Large intestine (tissue), 3 donors: ENCODE results near the gene CD82. TPM values are rescaled to one million over a fixed set of nuclear protein-coding genes. Genes with fewer than 3 reads are reported as not detected.

ENCODE experiments used
- DNase-seq, 2 donors: peaks; one replicate each; pipeline versions ENCODE4 v3.0.0 to v3.0.0-alpha.2; 2013
- H3K27ac ChIP-seq: one replicate; pipeline ENCODE4 v1.5.1; 2013; ENCODE audit warnings: low read length
- H3K27me3 ChIP-seq: 2 replicates; pipeline ENCODE4 v1.6.1; 2013; ENCODE audit warnings: low read length; ENCODE audit not compliant: control insufficient read depth, insufficient read depth
- H3K36me3 ChIP-seq: 2 replicates; pipeline ENCODE4 v1.6.1; 2013; ENCODE audit warnings: low read length; ENCODE audit not compliant: control insufficient read depth, insufficient read depth
- H3K4me1 ChIP-seq: one replicate; pipeline ENCODE4 v1.6.1; 2013; ENCODE audit warnings: low read length; ENCODE audit not compliant: control insufficient read depth, insufficient read depth
- H3K4me3 ChIP-seq: one replicate; pipeline ENCODE4 v1.5.1; 2013; ENCODE audit warnings: low read length
- H3K9me3 ChIP-seq: one replicate; pipeline ENCODE4 v1.6.1; 2013; ENCODE audit warnings: mild to moderate bottlenecking, low read depth, low read length, moderate library complexity; ENCODE audit not compliant: control insufficient read depth
- WGBS: methylation state at CpG from one replicate; pipeline ENCODE4 v1.1.5; 2013; ENCODE audit warnings: low lambda C conversion rate; ENCODE audit not compliant: insufficient coverage; 5-methylcytosine and 5-hydroxymethylcytosine counted together
- polyA plus RNA-seq: library from polyadenylated mRNA; unstranded; fragments of 120-200 nt; gene quantifications from one replicate; pipeline ENCODE4 v1.2.1, GENCODE V29; 2013

Gene CD82
- polyA plus RNA-seq, 1 donor, result 106 TPM

DNA sequence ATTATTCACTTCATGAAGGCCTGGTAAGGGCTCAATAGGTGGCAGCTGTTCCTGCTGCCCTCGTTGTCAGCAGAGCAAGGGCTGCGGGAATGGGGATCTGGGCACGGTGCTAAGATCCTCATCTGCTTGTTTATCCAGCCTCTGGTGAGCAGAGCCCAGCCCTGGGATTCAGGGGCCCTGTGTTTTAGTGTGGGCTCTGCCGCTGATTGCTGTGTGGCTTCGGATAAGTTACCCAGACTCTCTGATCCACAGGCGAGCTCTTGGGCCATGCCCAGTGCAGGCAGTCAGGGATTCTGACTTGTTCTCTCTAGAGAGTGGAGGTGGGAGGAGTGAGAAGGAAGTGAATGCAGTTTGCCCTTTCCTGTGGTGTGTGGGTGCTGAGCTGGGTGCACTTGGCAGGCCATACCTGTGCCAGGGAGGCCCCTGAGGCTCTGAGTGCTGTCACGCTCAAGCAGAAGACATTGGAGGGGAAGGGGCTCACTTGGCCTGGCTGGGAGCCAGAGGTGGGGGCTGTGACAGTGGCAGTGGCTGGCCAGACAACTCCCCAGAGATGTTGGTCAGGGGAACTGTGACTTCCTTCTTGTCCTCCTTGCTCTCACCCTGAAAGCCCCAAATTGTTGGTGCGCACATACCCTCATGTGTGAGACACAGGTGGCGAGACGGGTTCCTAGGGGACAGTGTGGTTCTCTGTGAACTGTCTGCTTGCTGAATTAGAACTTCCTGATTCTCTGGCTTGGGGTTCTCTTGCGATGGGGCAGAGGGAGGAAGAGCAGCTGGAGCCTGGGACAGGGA lies 43.7 kb downstream of the CD82 start:
- Histone ChIP-seq H3K27ac (no peak overlapping the region), H3K4me3 (no peak overlapping the region), H3K27me3 (no peaks in the 10 kb centered on the region), H3K36me3 (peaks cover 39% of the 10 kb centered on the region), H3K4me1 (peaks cover 43% of the 10 kb centered on the region), H3K9me3 (no peaks in the 10 kb centered on the region)
- WGBS, result no CpG with 5 or more reads among the region's 11 CpGs
- no peak for DNase-seq

- Histone ChIP-seq H3K27ac (no peak overlapping the region), H3K9me3 (no peaks in the 10 kb centered on the region), H3K27me3 (no peaks in the 10 kb centered on the region), H3K4me1 (peaks cover 48% of the 10 kb centered on the region), H3K36me3 (peaks cover 36% of the 10 kb centered on the region), H3K4me3 (no peak overlapping the region)
- no peak for DNase-seq
- no CpG with 5 or more reads among the region's 3 CpGs for WGBS
Observed at GRCh38 chr11:44609783-44610155, 44.3 kb downstream of the CD82 start.

GRCh38 chr11:44610186-44610955 lies 44.9 kb downstream of the CD82 start:
- WGBS, result no CpG with 5 or more reads among the region's 9 CpGs
- Histone ChIP-seq H3K27me3 (no peaks in the 10 kb centered on the region), H3K4me1 (peaks cover 54% of the 10 kb centered on the region), H3K4me3 (no peak overlapping the region), H3K36me3 (peaks cover 31% of the 10 kb centered on the region), H3K27ac (peak overlapping the region; percentile 74), H3K9me3 (no peaks in the 10 kb centered on the region)
- no peak for DNase-seq

DNA sequence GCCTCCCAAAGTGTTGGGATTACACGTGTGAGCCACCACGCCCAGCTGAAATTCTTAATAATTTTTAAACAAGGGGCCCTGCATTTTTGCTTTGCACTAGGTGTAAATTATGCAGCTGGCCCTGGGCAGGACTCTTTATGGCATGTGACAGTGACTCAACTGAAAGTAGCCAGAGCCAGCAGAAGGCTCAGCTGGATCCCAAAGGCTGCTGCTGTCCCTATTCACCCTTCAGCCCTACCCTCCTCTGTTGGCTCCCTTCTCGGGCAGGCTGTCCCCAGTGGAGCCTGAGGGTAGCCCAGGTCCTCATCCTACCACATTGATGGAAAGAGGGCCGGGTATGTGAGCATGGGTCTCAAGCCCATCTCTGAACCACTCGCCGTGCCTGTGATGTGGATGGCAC lies 45.6 kb downstream of the CD82 start:
- DNase-seq, result no peak
- WGBS, result no CpG with 5 or more reads among the region's 6 CpGs
- Histone ChIP-seq H3K9me3 (no peaks in the 10 kb centered on the region), H3K4me1 (peaks cover 61% of the 10 kb centered on the region), H3K27ac (peak overlapping the region; percentile 74), H3K27me3 (no peaks in the 10 kb centered on the region), H3K36me3 (peaks cover 31% of the 10 kb centered on the region), H3K4me3 (no peak overlapping the region)

GRCh38 chr11:44611687-44612434 lies 46.4 kb downstream of the CD82 start:
- no peak for DNase-seq
- H3K27me3 ChIP-seq, result no peaks in the 10 kb centered on the region
- H3K4me3 ChIP-seq, result no peak overlapping the region
- no peaks in the 10 kb centered on the region for H3K9me3 ChIP-seq
- H3K27ac ChIP-seq, result peak overlapping the region; percentile 74
- H3K4me1 ChIP-seq, result peaks cover 69% of the 10 kb centered on the region
- peaks cover 32% of the 10 kb centered on the region for H3K36me3 ChIP-seq
- WGBS, result no CpG with 5 or more reads among the region's 7 CpGs

GRCh38 chr11:44613153-44613552 lies 47.7 kb downstream of the CD82 start:
- Histone ChIP-seq H3K4me1 (peaks cover 64% of the 10 kb centered on the region), H3K9me3 (no peaks in the 10 kb centered on the region), H3K36me3 (peaks cover 28% of the 10 kb centered on the region), H3K27ac (peak overlapping the region; percentile 77), H3K4me3 (no peak overlapping the region), H3K27me3 (no peaks in the 10 kb centered on the region)
- WGBS, result no CpG with 5 or more reads among the region's 6 CpGs
- DNase-seq, result peak in 1 of 2 donors; percentile 82

DNA sequence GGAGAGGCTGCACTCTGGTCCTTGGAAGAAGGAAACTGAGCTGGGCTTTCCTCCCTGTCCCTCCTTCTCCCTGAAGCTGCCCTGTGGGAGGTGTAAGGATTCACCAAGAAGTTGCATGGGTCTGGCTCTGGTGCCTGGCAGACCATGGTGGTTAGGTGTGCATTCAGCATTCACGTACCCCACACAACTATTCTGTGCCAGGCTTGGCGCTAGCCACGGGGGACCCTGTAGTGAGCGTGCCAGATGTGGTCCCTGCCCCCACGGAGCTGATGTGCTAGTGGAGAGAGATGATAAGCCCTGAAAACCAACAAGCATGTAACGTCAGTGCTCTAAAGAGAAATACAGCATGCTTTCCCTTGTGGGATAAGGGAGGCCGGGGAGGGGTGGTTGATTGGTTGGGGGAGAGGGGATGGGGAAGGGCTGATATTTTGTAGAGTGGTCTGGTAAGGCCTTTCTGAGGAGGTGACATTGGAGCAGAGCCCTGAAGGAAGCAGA lies 48.9 kb downstream of the CD82 start:
- Histone ChIP-seq H3K4me3 (no peak overlapping the region), H3K9me3 (no peaks in the 10 kb centered on the region), H3K27me3 (no peaks in the 10 kb centered on the region), H3K27ac (peak overlapping the region; percentile 77), H3K4me1 (peaks cover 54% of the 10 kb centered on the region), H3K36me3 (peaks cover 35% of the 10 kb centered on the region)
- no CpG with 5 or more reads among the region's 7 CpGs for WGBS
- no peak for DNase-seq

GRCh38 chr11:44615041-44615755 lies 49.7 kb downstream of the CD82 start:
- Histone ChIP-seq H3K4me3 (no peak overlapping the region), H3K9me3 (no peaks in the 10 kb centered on the region), H3K27me3 (no peaks in the 10 kb centered on the region), H3K4me1 (peaks cover 54% of the 10 kb centered on the region), H3K36me3 (peaks cover 35% of the 10 kb centered on the region), H3K27ac (peak overlapping the region; percentile 15)
- WGBS, result no CpG with 5 or more reads among the region's 15 CpGs
- peak in 1 of 2 donors; percentile 73 for DNase-seq

DNA sequence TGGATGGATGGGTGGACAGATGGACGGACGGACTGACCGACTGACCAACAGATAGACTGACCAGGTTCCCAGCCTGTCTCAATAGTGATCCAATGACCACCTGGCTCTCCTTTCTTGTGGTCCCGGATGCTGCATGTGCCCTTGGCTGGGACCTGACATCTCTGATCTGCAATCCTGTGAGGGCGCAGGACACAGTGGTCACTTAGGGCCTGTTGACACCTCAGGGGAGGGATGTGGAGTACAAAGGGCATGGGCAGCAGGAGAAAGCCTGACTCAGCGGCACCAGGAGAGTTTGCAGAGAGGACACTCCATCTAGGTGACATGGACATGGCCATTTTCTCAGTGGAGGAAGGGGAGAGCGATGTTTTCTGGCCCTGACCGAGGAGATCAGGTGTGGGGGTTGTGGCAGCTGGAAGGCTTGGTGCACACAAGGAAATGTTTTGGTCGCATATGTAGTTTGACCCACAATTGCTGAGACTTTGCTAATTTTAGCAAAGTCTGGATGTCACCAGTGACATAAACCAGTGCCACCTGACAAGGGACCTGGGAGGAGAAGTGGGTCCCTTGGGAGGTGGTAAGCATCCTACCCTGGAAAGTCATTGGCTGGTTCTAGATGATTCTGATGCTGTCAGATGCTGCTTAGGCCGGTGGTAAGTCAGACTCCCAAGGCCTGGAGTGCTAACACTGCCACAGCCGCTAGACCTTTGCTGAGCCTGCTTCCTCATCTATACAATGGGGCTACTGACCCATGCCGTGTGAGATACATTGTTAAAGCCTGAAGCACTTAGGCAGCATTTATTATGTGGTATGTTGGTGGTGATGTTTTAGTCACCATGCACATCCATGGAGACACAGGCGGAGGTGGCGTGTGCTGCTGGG lies 50.7 kb downstream of the CD82 start:
- peaks cover 59% of the 10 kb centered on the region for H3K4me1 ChIP-seq
- no peak overlapping the region for H3K4me3 ChIP-seq
- H3K9me3 ChIP-seq, result no peaks in the 10 kb centered on the region
- no peak overlapping the region for H3K27ac ChIP-seq
- whole genome bisulfite sequencing, result no CpG with 5 or more reads among the region's 14 CpGs
- H3K36me3 ChIP-seq, result peaks cover 35% of the 10 kb centered on the region
- H3K27me3 ChIP-seq, result no peaks in the 10 kb centered on the region
- DNase-seq, result no peak
